Stimulated activated CD8-positive, alpha-beta memory T cell treated with anti-CD3 and anti-CD28 coated beads, Interleukin-12 subunit alpha, Interleukin-12 subunit beta, amount 100 ng/mL, for 1 hour (primary cell): ENCODE measurements around the gene MKLN1.
"Not testable (repeated sequence)": the region's sequence is repeated elsewhere in the genome, so short reads cannot be mapped to it uniquely, and the experiment has no call there.

Experiments
- DNase-seq: peaks from one replicate; pipeline ENCODE4 v3.0.0-alpha.2; 2020; ENCODE audit warnings: low read depth

The MKLN1 gene

DNA sequence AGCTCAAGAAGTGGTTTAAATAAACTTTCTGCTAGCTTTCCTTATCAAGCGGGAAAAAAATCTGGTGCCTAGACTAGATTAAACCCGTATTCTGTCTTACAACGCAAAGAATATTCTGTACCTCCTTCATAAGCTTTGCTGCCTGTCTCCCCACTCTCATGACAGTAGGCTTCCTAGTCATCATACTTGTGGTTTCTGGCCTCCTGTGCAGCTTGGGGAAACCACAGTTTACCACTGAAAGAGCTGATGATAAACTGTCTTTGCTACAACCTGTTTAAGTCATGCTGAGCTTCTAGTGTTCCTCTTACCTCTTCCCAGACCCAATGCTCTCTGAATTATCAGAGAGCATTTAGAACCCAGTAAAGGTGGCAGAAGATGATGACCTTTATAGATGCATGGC lies 173.7 kb downstream of the MKLN1 start:
- peak; percentile 25 for DNase-seq

DNA sequence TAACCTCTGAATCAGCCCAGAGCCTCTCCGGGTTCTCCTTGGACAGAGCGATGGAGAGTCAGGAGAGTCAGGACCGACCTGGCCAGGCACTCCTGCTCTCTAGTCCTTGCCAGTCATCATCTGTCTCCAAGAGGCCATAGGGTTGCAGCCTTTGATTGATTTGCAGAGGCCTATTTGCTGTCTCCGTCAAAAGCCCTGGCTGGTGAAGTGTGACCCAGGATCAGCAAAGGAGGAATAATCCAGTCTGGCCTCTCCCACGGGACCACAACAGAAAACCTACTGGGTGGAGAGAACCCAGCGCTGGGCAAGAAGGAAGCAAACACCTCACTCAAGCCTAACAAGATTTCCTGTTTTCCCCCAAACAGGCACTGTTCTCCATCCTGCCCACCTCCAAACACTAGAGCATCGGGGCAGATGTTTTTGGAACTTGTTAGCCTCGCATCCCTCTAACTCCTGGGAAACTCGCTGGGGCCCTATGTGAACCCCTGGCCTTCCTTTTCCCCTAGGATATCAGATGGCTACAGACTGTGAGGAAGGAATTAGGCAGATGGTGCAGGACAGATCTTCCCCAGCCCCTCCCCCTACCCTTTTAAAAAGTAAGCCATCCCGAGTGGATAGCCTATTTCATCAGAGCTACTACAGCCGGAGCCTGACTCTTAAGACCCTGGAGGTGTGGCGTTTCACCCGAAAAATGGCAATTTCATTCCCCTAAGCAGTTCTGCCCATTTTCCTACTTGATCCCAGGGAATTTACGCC lies 174.4 kb downstream of the MKLN1 start:
- no peak for DNase-seq

DNA sequence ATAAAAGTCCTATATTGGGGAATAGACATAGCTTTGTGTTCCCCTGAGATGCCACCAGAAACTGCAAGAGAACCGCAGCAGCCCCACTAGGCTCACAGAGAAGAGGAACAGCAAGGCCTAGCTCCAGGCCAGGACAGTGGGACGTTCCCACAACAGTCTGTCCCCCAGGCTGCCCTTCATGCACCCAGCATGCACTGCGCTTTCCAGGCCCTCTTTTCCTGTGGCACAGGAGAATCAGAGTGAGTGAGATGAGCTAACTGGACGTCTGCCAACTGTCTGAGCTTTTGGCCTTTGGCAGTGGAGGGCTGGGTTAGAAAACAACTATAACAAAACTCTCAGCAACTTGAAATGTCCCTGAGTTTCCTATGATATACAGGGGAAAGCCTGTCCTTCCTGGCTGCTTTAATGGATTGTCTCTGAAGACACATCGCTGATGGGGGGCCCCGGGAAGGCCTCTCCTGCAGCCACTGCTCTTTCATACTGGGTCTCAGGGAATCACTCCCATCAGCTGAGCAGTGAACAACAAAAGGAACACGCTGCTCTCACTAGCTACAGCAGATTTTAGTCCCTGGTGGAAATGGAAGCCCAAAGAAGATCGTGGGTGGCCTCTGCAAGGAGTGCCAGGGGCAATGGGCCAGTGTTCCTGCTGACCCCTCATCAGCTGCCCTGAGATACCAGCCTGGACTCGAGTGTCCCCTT lies 175.3 kb downstream of the MKLN1 start:
- no peak for DNase-seq

DNA sequence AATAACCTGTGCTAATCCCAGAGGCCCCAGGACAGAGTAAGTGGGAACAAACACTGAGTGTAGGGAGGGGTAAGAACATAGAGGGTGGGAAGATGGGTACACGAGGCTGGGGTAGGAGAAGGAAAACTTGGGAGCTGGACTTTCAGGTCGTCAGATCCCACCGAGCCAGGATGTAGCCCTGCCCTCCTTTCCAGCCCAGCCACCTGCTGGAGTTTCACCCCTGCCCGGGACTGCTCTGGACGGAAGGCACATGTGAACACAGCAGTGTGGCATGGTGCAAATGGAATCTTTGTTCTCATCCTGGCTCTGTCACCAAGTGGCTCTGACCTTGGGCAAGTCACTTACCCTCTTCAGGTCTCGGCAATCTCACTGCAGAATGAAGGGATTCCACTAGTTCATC lies 176.0 kb downstream of the MKLN1 start:
- DNase-seq, result no peak

DNA sequence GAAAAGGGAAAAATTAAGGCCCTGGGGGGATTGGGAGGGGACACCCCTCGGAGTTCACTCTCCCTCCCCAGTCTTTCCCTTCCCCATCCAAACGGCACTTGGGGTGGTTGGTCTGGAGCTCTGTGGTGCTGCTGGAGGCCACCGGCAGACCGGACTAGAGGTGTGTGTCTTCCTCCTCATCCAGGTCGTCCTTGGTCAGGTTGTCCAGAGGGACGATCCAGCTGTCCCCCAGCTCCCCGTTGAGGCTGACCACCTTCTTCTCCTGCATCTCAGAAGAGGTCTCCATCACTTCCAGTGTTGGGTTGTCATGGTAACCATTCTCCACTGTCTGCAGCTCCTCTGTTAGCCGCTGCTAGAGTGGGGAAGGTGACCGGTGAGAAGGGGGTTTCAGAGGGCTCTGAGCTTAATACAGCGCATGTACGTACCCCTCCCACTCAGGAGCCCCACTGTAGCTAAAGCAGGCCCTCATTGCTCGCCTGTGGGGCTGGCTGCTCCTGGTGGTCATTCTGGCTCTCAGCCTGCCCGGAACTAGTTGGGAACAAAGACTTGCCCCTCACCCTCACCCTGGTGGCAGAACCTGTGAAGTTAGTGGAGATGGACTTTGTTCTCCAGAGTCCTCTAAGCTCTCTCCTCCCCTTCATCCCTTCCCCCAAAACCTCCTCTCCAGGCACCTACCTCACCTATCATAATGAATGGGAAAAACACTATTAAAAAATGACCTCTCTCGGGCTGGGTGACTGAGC lies 176.7 kb downstream of the MKLN1 start:
- no peak for DNase-seq

DNA sequence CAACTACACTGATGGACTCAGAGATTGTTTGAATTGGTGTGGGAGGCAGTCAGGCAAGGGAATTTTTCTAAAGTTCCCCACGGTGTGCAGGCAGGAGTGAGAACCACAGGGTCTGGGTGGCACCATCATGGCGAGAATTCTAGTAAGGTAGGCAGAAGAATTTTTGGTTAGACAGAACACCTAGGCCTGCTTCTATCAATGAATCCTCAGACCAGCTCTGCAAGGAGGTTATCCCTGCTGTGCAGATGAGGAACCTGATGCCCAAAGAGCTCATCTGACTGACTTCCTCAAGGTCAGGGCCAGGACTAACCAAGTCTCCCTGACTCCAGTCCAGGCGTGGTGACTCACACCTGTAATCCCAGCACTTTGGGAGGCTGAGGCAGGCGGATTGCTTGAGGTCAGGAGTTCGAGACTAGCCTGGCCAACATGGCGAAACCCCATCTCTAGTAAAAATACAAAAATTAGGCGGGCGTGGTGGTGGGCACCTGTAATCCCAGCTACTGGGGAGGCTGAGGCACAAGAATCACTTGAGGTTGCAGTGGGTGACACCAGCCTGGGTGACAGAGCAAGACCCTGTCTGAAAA lies 177.5 kb downstream of the MKLN1 start:
- not testable (repeated sequence) for DNase-seq

DNA sequence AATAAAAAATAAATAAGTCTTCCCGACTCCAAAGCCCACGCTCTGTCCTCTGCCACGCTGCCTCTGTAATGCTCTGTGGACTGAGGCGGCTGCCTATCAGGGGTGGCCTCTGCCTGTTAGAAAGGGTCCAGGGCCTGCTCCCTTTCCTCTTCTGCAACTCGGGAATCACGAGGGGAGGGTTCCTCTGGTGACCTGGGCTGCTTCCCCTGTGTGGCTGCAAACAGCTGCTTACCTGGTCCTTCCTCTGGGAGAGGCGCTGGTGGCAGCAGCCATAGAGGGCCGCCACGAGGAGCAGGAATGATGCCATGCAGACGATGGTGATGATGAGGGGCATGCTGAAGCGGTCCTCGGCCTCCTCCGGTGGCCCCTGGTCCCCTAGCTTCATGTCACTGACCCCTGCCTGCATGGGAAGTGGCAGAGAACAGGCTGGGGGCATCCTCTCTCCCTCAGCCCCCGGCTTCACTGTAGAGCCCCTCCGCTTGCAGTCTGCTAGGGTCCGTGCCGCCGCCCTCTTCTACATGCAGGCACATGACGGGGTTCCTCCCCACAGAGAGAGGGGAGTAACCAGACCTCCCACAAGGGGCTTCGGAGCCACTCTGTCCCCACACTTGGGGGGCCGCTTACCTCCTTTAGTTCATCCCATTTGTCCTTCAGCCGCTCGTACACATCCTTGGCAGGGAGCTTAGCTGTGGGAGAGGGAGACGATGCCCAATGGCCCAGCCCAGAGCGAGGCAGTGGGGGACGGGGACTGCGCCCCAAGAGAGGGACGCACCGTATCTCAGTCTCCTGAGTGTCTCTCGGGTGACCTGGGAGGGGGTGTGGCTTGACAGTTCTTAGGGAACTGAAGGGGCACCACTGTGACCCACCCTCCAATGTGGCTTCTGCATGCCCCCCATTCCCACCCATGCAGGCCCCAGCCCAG lies 178.2 kb downstream of the MKLN1 start:
- no peak for DNase-seq

DNA sequence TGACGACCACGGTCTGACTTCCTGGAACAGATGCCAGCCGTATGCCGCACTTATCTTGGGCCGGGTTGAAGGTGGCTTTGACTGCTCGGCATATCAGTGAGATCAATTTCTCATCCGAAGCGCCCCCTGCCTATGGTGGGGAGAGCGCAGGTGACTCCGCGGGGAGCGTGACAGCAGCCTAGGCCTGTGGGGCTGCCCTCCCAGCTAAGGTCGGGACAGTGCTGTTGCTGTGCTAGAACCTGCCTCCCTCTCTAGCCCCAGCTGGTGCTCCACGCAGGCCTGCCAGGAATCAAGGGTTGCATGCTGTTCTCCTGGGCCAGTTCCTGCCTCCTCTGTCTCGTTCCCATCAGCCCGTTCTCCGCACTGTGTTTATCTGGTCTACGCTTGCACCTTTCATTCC lies 178.9 kb downstream of the MKLN1 start:
- DNase-seq, result no peak

DNA sequence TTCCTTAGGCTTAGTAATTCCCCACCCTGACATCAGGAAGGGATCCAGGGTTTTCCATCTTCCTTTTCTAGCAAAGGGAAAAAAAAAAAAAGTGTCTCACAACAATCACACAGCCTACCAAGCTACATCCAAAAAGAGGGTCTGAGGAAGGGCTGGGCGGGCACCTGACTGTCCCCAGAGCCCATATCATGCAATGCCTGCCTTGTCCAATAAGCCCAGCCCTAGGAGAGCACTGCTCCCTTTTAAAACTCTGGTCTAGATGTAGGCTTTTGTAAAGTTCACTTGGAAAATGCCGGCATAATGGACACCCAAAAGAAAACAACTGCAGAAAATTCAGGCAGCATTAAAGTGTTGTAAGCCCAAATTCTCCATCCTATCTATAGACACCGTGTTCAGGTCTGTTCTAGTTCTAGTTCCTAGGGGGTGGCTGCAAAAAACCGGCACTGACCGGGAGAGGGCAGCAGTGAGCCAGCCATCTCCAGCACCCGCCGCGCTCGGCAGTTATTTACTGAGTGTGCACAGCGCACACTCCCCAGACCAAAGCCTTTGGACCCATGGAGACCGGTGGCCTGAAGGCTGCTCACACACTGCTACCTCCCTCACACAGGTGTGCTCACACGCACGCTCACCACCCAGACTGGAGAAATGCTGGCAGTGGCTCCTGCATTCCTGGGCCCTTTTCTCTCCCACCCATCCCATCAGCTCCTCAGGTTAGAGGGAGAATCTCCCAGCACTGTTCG lies 180.1 kb downstream of the MKLN1 start:
- peak; percentile 68 for DNase-seq

DNA sequence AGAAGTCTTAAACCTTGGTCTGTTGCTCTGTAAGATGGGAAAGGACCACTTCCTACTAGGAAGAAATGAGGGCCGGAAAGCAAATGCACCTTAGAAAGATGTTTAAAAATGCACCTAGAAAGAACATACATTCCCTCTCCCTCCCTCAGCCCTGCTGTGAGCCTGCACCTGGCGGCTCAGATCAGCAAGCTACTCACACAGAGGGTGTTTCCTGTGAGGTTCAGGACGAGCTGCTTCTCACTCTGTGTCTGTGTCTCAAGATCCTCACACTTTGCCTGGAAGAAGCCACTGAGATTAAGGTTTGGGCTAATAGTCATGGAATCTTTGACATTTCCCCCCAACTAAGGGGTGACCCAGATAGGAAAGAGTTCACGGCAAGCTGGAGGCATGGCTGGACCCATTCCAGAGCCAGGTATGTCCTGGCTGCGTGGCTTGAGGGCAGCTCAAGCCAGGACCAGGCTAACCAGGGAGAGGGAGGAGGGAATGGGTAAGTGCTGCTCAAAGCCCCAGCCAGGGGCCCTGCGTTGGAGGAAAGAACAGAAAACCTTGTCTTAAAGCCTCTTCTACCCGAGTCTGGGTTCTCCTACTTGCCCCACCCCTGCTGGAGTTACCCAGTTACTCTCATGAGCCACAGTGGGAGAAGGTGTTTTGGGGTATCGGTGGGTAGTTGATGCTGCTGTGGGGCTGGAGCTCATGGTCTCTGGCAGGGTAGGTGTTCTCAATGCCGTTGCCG lies 181.2 kb downstream of the MKLN1 start:
- DNase-seq, result no peak

DNA sequence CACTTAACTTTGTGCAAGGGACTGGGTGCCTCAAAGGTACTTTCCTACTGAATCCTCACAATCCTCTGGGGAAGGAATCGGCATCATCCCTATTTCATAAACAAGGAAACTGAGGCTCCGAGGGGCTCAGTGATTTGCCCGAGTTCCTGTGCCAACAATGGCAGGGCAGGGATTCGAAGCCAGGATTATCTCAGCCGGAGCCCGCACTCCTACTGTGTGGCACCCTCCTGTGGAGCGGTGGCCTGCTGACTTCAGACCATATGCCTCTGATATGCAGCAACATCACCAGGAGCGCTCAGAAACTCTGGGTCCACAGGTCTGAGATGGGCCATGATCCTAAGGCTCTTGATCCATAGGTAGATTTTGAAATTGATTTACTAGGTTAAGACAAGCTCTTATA lies 182.1 kb downstream of the MKLN1 start:
- DNase-seq, result no peak

DNA sequence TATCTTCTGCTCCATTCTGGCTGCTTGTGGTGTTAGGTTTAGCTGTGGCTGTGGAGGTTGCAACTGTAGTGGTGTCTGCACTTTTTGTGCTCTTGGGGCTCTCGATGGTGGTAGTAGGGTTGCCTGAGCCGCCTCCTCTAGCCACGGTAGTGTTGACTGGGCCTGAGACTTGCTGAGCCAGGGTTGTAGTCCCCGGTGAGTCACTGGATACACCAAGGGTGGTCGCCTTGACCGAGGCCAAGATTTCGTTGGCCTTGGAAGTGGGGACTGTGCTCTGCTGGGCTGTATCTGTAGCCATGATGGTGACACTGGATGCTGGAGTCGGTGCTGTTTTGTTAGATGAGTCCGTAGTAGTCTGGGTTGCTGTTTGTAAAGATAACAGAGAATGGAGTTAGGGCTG lies 183.4 kb downstream of the MKLN1 start:
- no peak for DNase-seq

DNA sequence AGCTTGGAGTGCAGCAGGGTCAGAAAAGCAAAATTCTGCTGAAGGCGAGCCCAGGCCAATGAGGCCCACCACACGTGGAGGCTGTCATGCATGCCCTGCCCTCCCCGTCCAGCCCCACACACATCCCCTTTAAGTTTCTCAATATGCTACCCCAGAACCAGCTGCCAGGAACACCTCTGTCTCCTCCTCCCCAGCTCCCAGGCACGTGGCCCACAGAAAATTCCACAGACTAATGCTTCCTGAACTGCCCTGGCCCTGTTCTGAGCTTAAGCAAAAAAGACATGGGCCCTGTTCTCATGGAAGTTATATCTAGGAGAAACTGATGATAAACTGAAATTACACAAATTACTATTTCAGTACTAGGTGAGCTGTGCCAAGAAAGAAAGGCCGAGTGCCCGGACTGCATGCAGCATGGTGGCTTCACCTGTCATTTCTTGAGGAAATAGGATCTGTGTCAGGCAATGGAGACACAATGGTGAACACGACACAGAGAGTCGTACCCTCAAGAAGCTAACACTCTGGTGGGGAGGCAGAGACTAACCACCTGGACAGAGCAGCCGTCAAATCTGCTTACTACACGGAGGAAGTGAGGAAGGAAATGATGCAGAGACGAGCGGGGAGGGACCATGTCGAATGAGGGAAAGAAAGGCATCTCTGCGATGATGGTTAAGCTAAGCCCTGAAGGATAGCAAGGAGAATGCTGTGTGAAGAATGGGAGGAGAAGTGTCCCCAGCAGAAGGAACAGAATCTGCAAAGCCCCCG lies 184.3 kb downstream of the MKLN1 start:
- DNase-seq, result no peak

DNA sequence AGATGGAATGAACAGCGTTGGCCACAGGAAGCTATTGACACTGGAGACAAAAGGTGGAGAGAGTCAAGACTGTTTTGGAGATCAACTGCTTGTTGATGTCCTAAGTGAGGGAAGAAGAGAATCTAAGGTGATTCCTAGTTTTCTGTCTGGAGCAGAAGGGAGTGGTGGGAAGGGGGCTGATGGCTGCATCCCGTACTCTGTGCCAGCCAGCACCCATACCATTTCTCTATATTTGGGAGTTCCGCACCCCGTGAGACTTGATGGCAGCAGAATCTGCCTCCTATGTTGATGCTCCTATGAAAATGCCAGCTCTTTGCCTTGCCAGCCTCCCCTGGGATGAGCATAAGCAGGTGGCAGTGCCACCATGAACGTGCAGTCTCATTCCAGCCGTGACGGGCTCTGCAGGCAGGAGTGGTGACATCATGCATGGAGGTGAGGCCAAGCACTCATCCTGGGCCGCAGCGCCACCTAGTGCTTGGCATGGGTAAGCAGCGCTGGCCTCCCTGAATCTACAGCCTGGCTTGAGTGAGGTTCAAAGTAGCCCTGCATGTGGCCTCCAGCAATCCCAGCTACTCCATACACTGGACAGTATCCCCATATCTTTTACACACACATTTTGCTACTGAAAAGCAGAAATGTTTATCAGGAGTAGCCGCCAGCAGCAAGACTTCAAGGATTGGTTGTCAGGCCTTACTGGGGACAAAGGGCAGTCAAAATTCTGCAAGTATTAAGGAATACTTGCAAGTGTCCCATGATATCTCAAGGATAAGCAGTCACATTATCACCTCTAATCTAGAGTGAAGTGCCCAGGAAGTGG lies 185.8 kb downstream of the MKLN1 start:
- DNase-seq, result peak; percentile 55

DNA sequence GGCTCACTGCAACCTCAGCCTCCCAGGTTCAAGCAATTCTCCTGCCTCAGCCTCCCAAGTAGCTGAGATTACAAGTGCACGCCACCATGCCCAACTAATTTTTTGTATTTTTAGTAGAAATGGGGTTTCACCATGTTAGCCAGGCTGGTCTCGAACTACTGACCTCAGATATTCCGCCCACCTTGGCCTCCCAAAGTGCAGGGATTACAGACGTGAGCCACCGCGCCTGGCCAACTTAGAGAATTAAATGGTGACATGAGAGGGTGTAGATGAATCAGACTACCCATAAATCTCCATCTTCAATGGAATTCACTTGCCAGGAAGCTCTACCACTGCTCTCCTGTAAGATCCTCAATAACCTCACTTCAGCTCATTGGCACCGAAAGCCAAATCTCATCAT lies 187.8 kb downstream of the MKLN1 start:
- DNase-seq, result not testable (repeated sequence)

DNA sequence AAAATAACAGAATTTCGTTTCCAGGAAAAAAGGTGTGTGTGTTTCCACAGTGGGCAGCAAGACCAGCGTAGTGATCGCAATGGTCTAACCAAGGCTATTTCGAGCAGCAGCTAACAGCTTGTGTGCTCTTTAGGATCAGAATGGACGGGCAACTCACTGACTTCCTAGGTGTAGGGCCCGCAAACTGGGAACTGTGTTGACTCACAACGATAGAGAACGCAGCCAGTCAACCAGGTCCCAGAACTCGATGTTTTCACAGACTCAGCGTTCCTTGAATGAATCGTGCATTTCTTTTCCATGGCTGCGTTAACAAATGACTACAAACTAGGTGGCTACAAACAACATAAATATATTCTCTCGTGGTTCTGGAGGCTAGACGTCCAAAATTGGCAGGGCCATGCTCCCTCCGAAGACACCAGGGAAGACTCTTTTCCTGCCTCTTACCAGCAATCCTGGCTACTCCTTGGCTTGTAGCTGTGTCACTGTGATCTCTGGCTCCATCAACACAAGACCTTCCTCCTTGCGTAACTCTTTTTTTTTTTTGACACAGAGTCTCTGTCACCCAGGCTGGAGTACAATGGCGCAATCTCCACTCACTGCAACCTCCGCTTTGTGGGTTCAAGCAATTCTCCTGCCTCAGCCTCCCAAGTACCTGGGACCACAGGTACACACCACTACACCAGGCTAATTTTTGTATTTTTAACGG lies 189.7 kb downstream of the MKLN1 start:
- no peak for DNase-seq

DNA sequence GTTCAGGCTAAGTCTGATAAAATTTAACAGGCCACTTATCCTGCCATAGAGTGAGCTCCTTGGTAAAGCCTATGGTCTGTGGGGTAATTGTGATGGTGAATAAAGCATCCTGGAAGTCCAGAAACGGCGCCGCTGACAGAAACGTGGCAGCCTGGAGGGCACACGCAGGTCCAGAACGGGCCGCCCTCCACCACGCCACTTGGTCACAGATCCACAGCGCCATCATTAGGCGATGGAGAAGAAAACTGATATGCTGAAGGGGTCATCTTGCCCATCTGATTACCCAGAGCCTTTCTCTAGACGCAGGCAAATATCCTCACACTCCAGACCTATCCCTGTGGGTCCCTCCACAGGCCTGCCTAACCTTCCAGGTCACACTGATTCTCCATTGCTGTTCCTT lies 190.9 kb downstream of the MKLN1 start:
- DNase-seq, result no peak

DNA sequence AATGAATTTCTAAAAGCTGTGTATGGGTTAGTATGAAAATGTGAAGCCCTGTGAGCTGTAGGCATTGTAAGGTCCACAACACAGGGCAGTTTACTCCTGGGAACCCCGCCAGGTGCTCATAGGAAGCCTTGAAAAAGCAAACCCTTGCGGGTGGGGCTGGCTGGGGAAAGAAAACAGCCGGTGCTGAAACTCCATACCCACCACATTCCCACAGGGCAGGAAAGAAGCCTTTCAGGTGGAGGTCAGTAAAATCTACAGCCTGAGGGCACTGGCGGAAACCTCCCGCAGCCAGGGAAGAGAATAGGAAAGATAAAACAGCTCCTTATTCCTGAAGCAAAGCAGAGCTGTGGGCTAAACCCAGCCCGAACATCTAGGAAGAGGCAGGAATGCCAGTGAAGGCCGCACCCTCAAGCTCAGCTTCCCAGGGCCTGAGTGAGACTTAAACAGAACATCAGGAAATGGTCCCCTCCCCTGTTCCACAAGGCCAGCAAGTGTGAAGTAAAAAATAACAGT lies 194.0 kb downstream of the MKLN1 start:
- DNase-seq, result no peak
